ENCODE results near the gene PCSK2. TPM values are rescaled to one million over a fixed set of nuclear protein-coding genes. Genes with fewer than 3 reads are reported as not detected.

The PCSK2 gene
- total RNA-seq, 1 experiment from 2014 or later: 245 TPM

- H3K9me3 ChIP-seq (ENCODE audit: low read depth, low read length, poor library complexity, severe bottlenecking): no peaks in the 10 kb centered on the region
Measured at GRCh38 chr20:17431621-17432364, 205.0 kb downstream of the PCSK2 start.

GRCh38 chr20:17436664-17437063 is 209.8 kb downstream of the PCSK2 start:
- H3K4me3 ChIP-seq (ENCODE audit: low read depth, low read length, poor library complexity, severe bottlenecking): no peak overlapping the region
- TF ChIP-seq CTCF (conservative IDR thresholded peaks at IDR 0.05; ENCODE audit: low read depth, low read length) (no peak), EZH2 (IDR thresholded peaks at IDR 0.05; ENCODE audit: borderline replicate concordance, low read depth, low read length, poor library complexity, severe bottlenecking) (no peak)
- ChIA-PET POLR2A (ENCODE audit: low non-redundant PET) (no interaction called here), CTCF (no interaction called here)
- DNase-seq (ENCODE audit: low spot score): no peak
- peaks cover 9% of the 10 kb centered on the region for H3K36me3 ChIP-seq (ENCODE audit: insufficient read depth, low read length, poor library complexity, severe bottlenecking)
- intact Hi-C loops (cut with micrococcal nuclease; ENCODE audit: unreplicated experiment): no loop called here
- no peak overlapping the region for H3K27ac ChIP-seq (ENCODE audit: low read depth, low read length, poor library complexity, severe bottlenecking)
- H3K4me1 ChIP-seq (ENCODE audit: insufficient read depth, low read length, poor library complexity, severe bottlenecking): peaks cover 19% of the 10 kb centered on the region
- H3K9me3 ChIP-seq (ENCODE audit: low read depth, low read length, poor library complexity, severe bottlenecking): no peaks in the 10 kb centered on the region
- BruUV-seq (replicated peaks): no TSS peak
- no peaks in the 10 kb centered on the region for H3K27me3 ChIP-seq (replicated peaks; ENCODE audit: insufficient read depth, low read depth, low read length, poor library complexity)

More at GRCh38 chr20:17431621-17432364, 205.0 kb downstream of the PCSK2 start:
- H3K4me1 ChIP-seq (ENCODE audit: insufficient read depth, low read length, poor library complexity, severe bottlenecking): peaks cover 42% of the 10 kb centered on the region
- H3K27ac ChIP-seq (ENCODE audit: low read depth, low read length, poor library complexity, severe bottlenecking): peak overlapping the region; percentile 51
- BruUV-seq (replicated peaks): no TSS peak
- ChIA-PET CTCF (interaction anchor here (1.2 to 4.4 kb wide), 3 partner anchors 610 to 630 kb away, joined by 5 to 34 read pairs (median 7); no protein-coding TSS in a partner anchor), POLR2A (ENCODE audit: low non-redundant PET) (no interaction called here)
- TF ChIP-seq EZH2 (IDR thresholded peaks at IDR 0.05; ENCODE audit: borderline replicate concordance, low read depth, low read length, poor library complexity, severe bottlenecking) (no peak), CTCF (conservative IDR thresholded peaks at IDR 0.05; ENCODE audit: low read depth, low read length) (peak; percentile 96)
- H3K36me3 ChIP-seq (ENCODE audit: insufficient read depth, low read length, poor library complexity, severe bottlenecking): peaks cover 20% of the 10 kb centered on the region
- intact Hi-C loops (cut with micrococcal nuclease; ENCODE audit: unreplicated experiment): loop anchor here (1.0 to 5.0 kb wide), 4 partner anchors 114 to 627 kb away; no protein-coding TSS in a partner anchor
- no peak overlapping the region for H3K4me3 ChIP-seq (ENCODE audit: low read depth, low read length, poor library complexity, severe bottlenecking)
- peak; percentile 81 for DNase-seq (ENCODE audit: low spot score)
- H3K27me3 ChIP-seq (replicated peaks; ENCODE audit: insufficient read depth, low read depth, low read length, poor library complexity): no peaks in the 10 kb centered on the region

DNA sequence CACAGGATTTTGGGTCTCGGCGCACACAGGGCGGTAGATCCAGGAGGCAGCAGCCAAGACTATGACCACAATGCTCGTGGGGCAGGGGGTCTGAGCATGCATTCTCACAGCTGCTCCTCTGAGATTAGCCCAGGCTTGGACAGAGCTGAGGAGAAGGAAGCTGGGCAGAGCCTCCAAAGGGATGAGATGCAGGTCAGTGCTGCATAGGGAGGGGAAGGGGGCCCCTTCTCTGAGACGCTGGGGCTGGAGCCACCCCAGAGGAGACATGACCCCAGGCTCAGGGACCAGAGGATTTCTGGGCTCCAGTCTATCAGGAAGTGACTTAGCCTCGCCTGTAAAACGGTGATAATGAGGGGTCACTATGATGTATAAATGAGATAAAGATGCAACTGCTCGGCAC is 210.4 kb downstream of the PCSK2 start:
- Histone ChIP-seq H3K4me3 (ENCODE audit: low read depth, low read length, poor library complexity, severe bottlenecking) (no peak overlapping the region), H3K4me1 (ENCODE audit: insufficient read depth, low read length, poor library complexity, severe bottlenecking) (peaks cover 18% of the 10 kb centered on the region), H3K9me3 (ENCODE audit: low read depth, low read length, poor library complexity, severe bottlenecking) (no peaks in the 10 kb centered on the region), H3K36me3 (ENCODE audit: insufficient read depth, low read length, poor library complexity, severe bottlenecking) (peaks cover 9% of the 10 kb centered on the region), H3K27me3 (replicated peaks; ENCODE audit: insufficient read depth, low read depth, low read length, poor library complexity) (no peaks in the 10 kb centered on the region), H3K27ac (ENCODE audit: low read depth, low read length, poor library complexity, severe bottlenecking) (no peak overlapping the region)
- ChIA-PET CTCF (no interaction called here), POLR2A (ENCODE audit: low non-redundant PET) (no interaction called here)
- TF ChIP-seq EZH2 (IDR thresholded peaks at IDR 0.05; ENCODE audit: borderline replicate concordance, low read depth, low read length, poor library complexity, severe bottlenecking) (no peak), CTCF (conservative IDR thresholded peaks at IDR 0.05; ENCODE audit: low read depth, low read length) (no peak)
- DNase-seq (ENCODE audit: low spot score): no peak
- intact Hi-C loops (cut with micrococcal nuclease; ENCODE audit: unreplicated experiment): no loop called here
- BruUV-seq (replicated peaks): no TSS peak

Data from A673 (cell line).